NT2/D1 (cell line): ENCODE results near the gene MYH6.
"Not testable (repeated sequence)": the region's sequence is repeated elsewhere in the genome, so short reads cannot be mapped to it uniquely, and the experiment has no call there.

Experiments used
- DNase-seq: peaks from one replicate; pipeline ENCODE4 v3.0.0-alpha.2; 2011; ENCODE audit warnings: low read depth, low spot score
- H3K27me3 ChIP-seq: 2 replicates; pipeline ENCODE4 v1.6.0; 2011; ENCODE audit warnings: mild to moderate bottlenecking; ENCODE audit not compliant: insufficient read length, insufficient read depth
- H3K36me3 ChIP-seq: 2 replicates; pipeline ENCODE4 v1.6.1; 2011; ENCODE audit warnings: mild to moderate bottlenecking, low read length, mixed read lengths; ENCODE audit not compliant: insufficient read depth, insufficient read length
- H3K4me1 ChIP-seq: 2 replicates; pipeline ENCODE4 v1.5.1; 2011; ENCODE audit not compliant: insufficient read depth, insufficient read length
- H3K4me3 ChIP-seq: 2 replicates; pipeline ENCODE4 v1.5.1; 2011; ENCODE audit warnings: low read depth; ENCODE audit not compliant: insufficient read length
- H3K9ac ChIP-seq: 2 replicates; pipeline ENCODE4 v1.6.0; 2011; ENCODE audit warnings: low read depth; ENCODE audit not compliant: insufficient read length
- H3K9me3 ChIP-seq: 2 replicates; pipeline ENCODE4 v1.5.1; 2011; ENCODE audit warnings: mild to moderate bottlenecking, low read length; ENCODE audit not compliant: insufficient read depth
- SUZ12 ChIP-seq: IDR thresholded peaks from 2 replicates; pipeline ENCODE4 v1.6.1; 2011; ENCODE audit not compliant: insufficient read length, insufficient read depth; ENCODE audit errors: extremely low read depth
- YY1 ChIP-seq: IDR thresholded peaks from 2 replicates; pipeline ENCODE4 v1.6.1; 2011; ENCODE audit not compliant: insufficient read length, insufficient read depth
- ZNF274 ChIP-seq: IDR thresholded peaks from 2 replicates; pipeline ENCODE4 v1.6.1; 2011; ENCODE audit warnings: mild to moderate bottlenecking, low read depth, low read length

The MYH6 gene

DNA sequence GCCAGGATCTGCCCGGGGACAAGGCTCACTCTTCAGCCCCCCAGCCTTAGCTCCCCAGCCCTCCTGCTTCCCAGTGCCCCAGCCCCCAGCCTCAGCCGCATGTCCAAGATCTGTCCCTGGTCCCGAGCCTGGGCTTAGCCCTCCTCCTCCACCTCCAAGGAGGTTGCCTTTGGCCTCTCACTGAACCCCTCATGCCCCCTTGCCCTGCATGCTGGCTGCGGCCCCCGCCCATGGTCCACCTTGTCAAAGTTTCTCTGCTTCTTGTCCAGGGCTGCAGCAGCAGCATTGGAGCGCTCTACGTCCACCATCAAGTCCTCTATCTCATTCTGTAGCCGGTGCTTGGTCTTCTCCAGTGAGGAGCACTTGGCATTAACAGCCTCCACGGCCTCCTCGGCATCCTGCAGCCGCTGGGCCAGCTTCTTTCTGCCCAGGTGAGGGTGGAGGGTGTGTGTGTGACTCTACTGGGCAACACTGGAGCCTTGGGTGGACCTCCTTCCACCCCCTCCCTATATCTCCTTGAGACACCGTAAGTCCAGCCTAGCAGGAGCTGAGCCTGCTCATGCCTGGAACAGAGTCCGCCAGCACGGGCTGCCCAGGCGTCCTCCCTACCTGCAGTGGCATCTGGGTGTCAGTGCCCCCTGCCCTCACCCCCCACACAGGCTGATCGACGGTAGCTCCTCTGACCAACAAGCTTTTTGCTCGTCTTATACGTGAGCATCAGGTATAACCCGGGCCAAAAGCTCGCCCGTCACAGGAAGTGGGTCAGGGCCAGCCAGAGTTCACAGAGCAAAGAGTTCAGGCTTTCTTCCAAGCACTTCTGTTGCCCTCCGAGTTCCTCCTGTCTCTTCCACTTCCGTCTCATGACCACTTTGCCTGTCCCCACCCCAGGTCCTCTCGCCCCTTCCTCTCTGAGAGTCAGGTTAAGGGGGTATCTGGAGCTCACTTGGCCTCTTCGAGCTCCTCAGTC lies 19.9 kb downstream of the MYH6 start:
- H3K9ac ChIP-seq = no peak overlapping the region
- peaks cover 12% of the 10 kb centered on the region for H3K4me1 ChIP-seq
- no peak overlapping the region for H3K4me3 ChIP-seq
- TF ChIP-seq YY1 (no peak), ZNF274 (no peak), SUZ12 (no peak)
- DNase-seq = no peak
- peaks cover 8% of the 10 kb centered on the region for H3K36me3 ChIP-seq
- H3K9me3 ChIP-seq = no peaks in the 10 kb centered on the region
- H3K27me3 ChIP-seq = no peaks in the 10 kb centered on the region

GRCh38 chr14:23386999-23387398 lies 21.1 kb downstream of the MYH6 start:
- H3K9me3 ChIP-seq = no peaks in the 10 kb centered on the region
- TF ChIP-seq YY1 (no peak), ZNF274 (no peak), SUZ12 (no peak)
- DNase-seq = no peak
- H3K36me3 ChIP-seq = peaks cover 13% of the 10 kb centered on the region
- no peak overlapping the region for H3K9ac ChIP-seq
- H3K4me3 ChIP-seq = no peak overlapping the region
- H3K27me3 ChIP-seq = no peaks in the 10 kb centered on the region
- H3K4me1 ChIP-seq = peaks cover 12% of the 10 kb centered on the region

DNA sequence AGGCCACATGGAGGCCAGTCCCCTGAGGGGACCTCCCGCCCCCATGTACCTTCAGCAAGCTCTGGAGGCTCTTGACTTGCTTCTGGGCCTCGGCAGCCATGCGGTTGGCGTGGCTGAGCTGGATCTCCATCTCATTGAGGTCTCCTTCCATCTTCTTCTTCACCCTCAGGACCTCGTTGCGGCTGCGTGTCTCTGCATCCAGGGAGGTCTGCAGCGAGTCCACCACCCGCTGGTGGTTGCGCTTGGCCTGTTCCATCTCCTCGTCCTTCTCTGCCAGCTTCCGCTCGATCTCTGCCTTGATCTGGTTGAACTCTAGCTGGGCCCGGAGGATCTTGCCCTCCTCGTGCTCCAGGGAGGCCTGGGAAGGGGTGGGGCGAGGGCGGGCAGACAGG lies 21.8 kb downstream of the MYH6 start:
- not testable (repeated sequence) for H3K27me3 ChIP-seq, H3K9me3 ChIP-seq, H3K9ac ChIP-seq, DNase-seq, H3K4me3 ChIP-seq
- Histone ChIP-seq H3K4me1 (peaks cover 12% of the 10 kb centered on the region), H3K36me3 (peaks cover 17% of the 10 kb centered on the region)

DNA sequence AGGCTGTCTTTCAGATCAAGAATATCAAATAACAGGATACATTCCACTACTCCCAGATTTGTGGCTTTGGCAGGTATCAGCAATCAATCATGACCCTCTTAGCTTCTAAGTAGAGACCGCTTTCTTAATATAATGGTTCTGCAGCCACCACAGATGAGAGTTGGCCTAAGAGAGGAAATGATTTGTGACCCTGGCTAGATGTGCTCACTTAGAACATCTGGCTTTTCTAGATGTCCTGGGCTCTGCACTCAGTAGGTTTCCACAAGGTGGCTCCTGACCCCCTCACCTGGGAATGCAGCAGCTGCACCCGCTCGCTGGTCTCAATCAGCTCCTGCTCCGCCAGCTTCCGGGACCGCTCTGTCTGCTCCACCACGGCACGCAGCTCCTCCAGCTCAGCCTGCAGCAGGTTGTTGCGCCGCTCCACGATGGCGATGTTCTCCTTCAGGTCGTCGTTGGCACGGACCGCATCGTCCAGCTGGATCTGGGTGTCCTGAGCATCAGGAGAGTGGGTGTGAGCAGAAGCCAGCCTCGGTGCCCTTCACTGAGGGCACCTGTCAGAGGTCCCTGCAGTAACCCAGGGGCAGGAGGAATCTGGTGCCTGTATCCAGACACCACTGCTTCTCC lies 22.3 kb downstream of the MYH6 start:
- Histone ChIP-seq H3K36me3 (peaks cover 20% of the 10 kb centered on the region), H3K9ac (no peak overlapping the region), H3K27me3 (no peaks in the 10 kb centered on the region), H3K9me3 (no peaks in the 10 kb centered on the region), H3K4me1 (peaks cover 12% of the 10 kb centered on the region), H3K4me3 (no peak overlapping the region)
- TF ChIP-seq SUZ12 = no peak
- DNase-seq = no peak

GRCh38 chr14:23385244-23385641 lies 22.8 kb downstream of the MYH6 start:
- Histone ChIP-seq H3K36me3 (peaks cover 20% of the 10 kb centered on the region), H3K9me3 (no peaks in the 10 kb centered on the region), H3K4me1 (peaks cover 12% of the 10 kb centered on the region), H3K4me3 (no peak overlapping the region), H3K27me3 (no peaks in the 10 kb centered on the region), H3K9ac (no peak overlapping the region)
- DNase-seq = no peak
- no peak for TF ChIP-seq SUZ12
- no peak for TF ChIP-seq ZNF274
- TF ChIP-seq YY1 = no peak

DNA sequence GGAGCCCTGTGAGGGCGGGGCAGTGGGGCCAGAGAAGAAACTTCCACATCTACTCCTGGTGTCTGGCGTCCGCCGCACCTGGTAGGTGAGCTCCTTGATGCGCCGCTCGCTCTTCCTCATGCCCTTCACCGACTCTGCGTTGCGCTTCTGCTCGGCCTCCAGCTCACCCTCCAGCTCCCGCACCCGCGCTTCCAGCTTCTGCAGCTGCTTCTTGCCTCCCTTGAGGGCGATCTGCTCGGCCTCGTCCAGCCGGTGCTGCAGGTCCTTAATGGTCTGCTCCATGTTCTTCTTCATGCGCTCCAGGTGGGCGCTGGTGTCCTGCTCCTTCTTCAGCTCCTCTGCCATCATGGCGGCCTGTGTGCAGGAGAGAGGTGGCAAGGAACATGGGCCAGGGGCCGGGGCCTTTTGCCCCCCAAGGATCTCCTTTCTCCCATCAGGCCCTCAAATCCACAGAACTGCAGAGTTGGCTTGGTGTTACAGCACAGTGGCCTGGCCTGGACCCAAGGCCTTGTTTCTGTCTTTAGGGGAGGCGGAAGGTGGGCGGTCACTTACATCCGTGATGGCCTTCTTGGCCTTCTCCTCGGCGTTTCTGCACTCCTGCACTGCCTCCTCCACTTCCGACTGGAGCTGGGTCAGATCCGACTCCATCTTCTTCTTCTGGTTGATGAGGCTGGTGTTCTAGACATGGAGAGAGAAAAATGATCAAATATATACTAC lies 23.6 kb downstream of the MYH6 start:
- H3K27me3 ChIP-seq = no peaks in the 10 kb centered on the region
- no peak for DNase-seq
- TF ChIP-seq YY1 (no peak), SUZ12 (no peak), ZNF274 (no peak)

More for the DNA sequence above, 23.6 kb downstream of the MYH6 start:
- Histone ChIP-seq H3K4me3 (no peak overlapping the region), H3K9ac (no peak overlapping the region), H3K9me3 (no peaks in the 10 kb centered on the region), H3K36me3 (peaks cover 20% of the 10 kb centered on the region), H3K4me1 (peaks cover 13% of the 10 kb centered on the region)
